Measurements from ENCODE around the gene FRG1. TPM values are rescaled to one million over a fixed set of nuclear protein-coding genes. Genes with fewer than 3 reads are reported as not detected.
A peak's percentile ranks its signal among the peaks of the same experiment; 100 is the strongest.
"Not testable (repeated sequence)": the region's sequence is repeated elsewhere in the genome, so short reads cannot be mapped to it uniquely, and the experiment has no call there.

The FRG1 gene
- polyA plus RNA-seq (ENCODE audit: low read depth in 6 of 6), result 10 to 100 TPM; 39.7 to 57.8 (median 53.9) TPM

- peaks cover 19 to 26% of the 10 kb centered on the region in 2 donors for H3K36me3 Mint-ChIP-seq
- peaks cover 0 to 14% (median 4%) of the 10 kb centered on the region in 7 donors for H3K9me3 Mint-ChIP-seq
- peaks cover 30 to 50% (median 33%) of the 10 kb centered on the region in 3 donors for H3K4me1 Mint-ChIP-seq
These were observed at the start of gene FRG1 for GRCh38 chr4:189940178-189941004. Gene FRG1, plus strand, starts transcription at chr4:189940872. Its CDS starts 138 bp downstream, at chr4:189941010.

GRCh38 chr4:189897667-189898066 is 43.0 kb upstream of the FRG1 start:
- H3K27ac Mint-ChIP-seq, result no peak overlapping the region

More at GRCh38 chr4:189940178-189941004, at the start of gene FRG1:
- no peaks in the 10 kb centered on the region for H3K27me3 Mint-ChIP-seq
- DNase-seq, result peak; percentile 98
- peak within 1 kb of the TSS; percentile 85 to 99 (median 96) for H3K4me3 Mint-ChIP-seq
- peak; percentile 92 for ATAC-seq (ENCODE audit: low read depth in 2 of 2)
- peak within 1 kb of the TSS; percentile 85 to 99 (median 98) for H3K27ac Mint-ChIP-seq

GRCh38 chr4:189899481-189900015 is 41.1 kb upstream of the FRG1 start:
- peaks cover 0 to 11% (median 9%) of the 10 kb centered on the region in 3 donors for H3K27me3 Mint-ChIP-seq
- not testable (repeated sequence) for H3K27ac Mint-ChIP-seq; DNase-seq; H3K4me1 Mint-ChIP-seq; ATAC-seq (ENCODE audit: low read depth in 2 of 2); H3K4me3 Mint-ChIP-seq
- H3K36me3 Mint-ChIP-seq, result peaks cover 0 to 18% of the 10 kb centered on the region in 2 donors
- peaks cover 0 to 20% (median 10%) of the 10 kb centered on the region in 7 donors for H3K9me3 Mint-ChIP-seq

More at GRCh38 chr4:189897667-189898066, 43.0 kb upstream of the FRG1 start:
- Mint-ChIP-seq H3K4me1 (no peaks in the 10 kb centered on the region), H3K4me3 (no peak overlapping the region), H3K9me3 (peaks cover 0 to 20% (median 10%) of the 10 kb centered on the region in 7 donors), H3K27me3 (peaks cover 0 to 6% (median 0%) of the 10 kb centered on the region in 3 donors), H3K36me3 (peaks cover 0 to 18% of the 10 kb centered on the region in 2 donors)
- ATAC-seq (ENCODE audit: low read depth in 2 of 2), result no peak
- no peak for DNase-seq

- H3K9me3 Mint-ChIP-seq, H3K27ac Mint-ChIP-seq, H3K36me3 Mint-ChIP-seq, H3K4me3 Mint-ChIP-seq, H3K4me1 Mint-ChIP-seq: not testable (repeated sequence)
- ATAC-seq (ENCODE audit: low read depth in 2 of 2), result peak in 1 of 2 donors; percentile 45
- peak; percentile 16 for DNase-seq
- peaks cover 0 to 11% (median 9%) of the 10 kb centered on the region in 3 donors for H3K27me3 Mint-ChIP-seq
These were observed 36.1 kb upstream of the FRG1 start for GRCh38 chr4:189904420-189905027.

GRCh38 chr4:189912170-189912569 is 28.5 kb upstream of the FRG1 start:
- H3K27me3 Mint-ChIP-seq, result no peaks in the 10 kb centered on the region
- peaks cover 10 to 16% of the 10 kb centered on the region in 2 donors for H3K36me3 Mint-ChIP-seq
- no peak for DNase-seq
- H3K9me3 Mint-ChIP-seq, result peaks cover 0 to 38% (median 8%) of the 10 kb centered on the region in 7 donors
- no peak overlapping the region for H3K27ac Mint-ChIP-seq
- H3K4me3 Mint-ChIP-seq, result no peak overlapping the region
- H3K4me1 Mint-ChIP-seq, result no peaks in the 10 kb centered on the region
- ATAC-seq (ENCODE audit: low read depth in 2 of 2), result no peak

GRCh38 chr4:189917161-189917891 is 23.3 kb upstream of the FRG1 start:
- no peak for ATAC-seq (ENCODE audit: low read depth in 2 of 2)
- peaks cover 30 to 34% of the 10 kb centered on the region in 2 donors for H3K36me3 Mint-ChIP-seq

GRCh38 chr4:189921058-189921457 is 19.6 kb upstream of the FRG1 start:
- ATAC-seq (ENCODE audit: low read depth in 2 of 2) (no peak), DNase-seq (no peak)
- peaks cover 41 to 51% of the 10 kb centered on the region in 2 donors for H3K36me3 Mint-ChIP-seq
- no peak overlapping the region for H3K27ac Mint-ChIP-seq
- no peak overlapping the region for H3K4me3 Mint-ChIP-seq
- no peaks in the 10 kb centered on the region for H3K4me1 Mint-ChIP-seq
- H3K27me3 Mint-ChIP-seq, result no peaks in the 10 kb centered on the region
- H3K9me3 Mint-ChIP-seq, result peaks cover 15 to 69% (median 36%) of the 10 kb centered on the region in 7 donors

More at GRCh38 chr4:189917161-189917891, 23.3 kb upstream of the FRG1 start:
- peak overlapping the region in 1 of 6 donors; percentile 44 for H3K27ac Mint-ChIP-seq
- H3K4me3 Mint-ChIP-seq, result no peak overlapping the region
- H3K9me3 Mint-ChIP-seq, result peaks cover 9 to 51% (median 27%) of the 10 kb centered on the region in 7 donors
- no peaks in the 10 kb centered on the region for H3K27me3 Mint-ChIP-seq
- no peak for DNase-seq
- H3K4me1 Mint-ChIP-seq, result no peaks in the 10 kb centered on the region

- not testable (repeated sequence) for H3K27me3 Mint-ChIP-seq; DNase-seq; ATAC-seq (ENCODE audit: low read depth in 2 of 2); H3K4me1 Mint-ChIP-seq; H3K4me3 Mint-ChIP-seq
- Mint-ChIP-seq H3K27ac (peak overlapping the region in 1 of 6 donors; percentile 36), H3K36me3 (peaks cover 31 to 77% of the 10 kb centered on the region in 2 donors), H3K9me3 (peaks cover 12 to 36% (median 24%) of the 10 kb centered on the region in 7 donors)
These were observed 13.9 kb upstream of the FRG1 start for GRCh38 chr4:189926742-189927141.

- Mint-ChIP-seq H3K9me3 (peaks cover 0 to 14% (median 4%) of the 10 kb centered on the region in 7 donors), H3K4me1 (peaks cover 33 to 57% (median 39%) of the 10 kb centered on the region in 3 donors), H3K36me3 (peaks cover 20 to 28% of the 10 kb centered on the region in 2 donors), H3K4me3 (peak overlapping the region; percentile 85 to 99 (median 96)), H3K27me3 (no peaks in the 10 kb centered on the region), H3K27ac (peak overlapping the region; percentile 85 to 99 (median 98))
- DNase-seq (no peak), ATAC-seq (ENCODE audit: low read depth in 2 of 2) (no peak)
These were observed 356 bp downstream of the FRG1 start for GRCh38 chr4:189941005-189941450.

- Mint-ChIP-seq H3K4me3 (peak overlapping the region; percentile 43 to 99 (median 76)), H3K36me3 (peaks cover 21 to 30% of the 10 kb centered on the region in 2 donors), H3K4me1 (peaks cover 38 to 70% (median 53%) of the 10 kb centered on the region in 3 donors), H3K27ac (peak overlapping the region in 5 of 6 donors; percentile 19 to 94 (median 84))
- not testable (repeated sequence) for H3K9me3 Mint-ChIP-seq; H3K27me3 Mint-ChIP-seq; DNase-seq; ATAC-seq (ENCODE audit: low read depth in 2 of 2)
These were observed 1.7 kb downstream of the FRG1 start for GRCh38 chr4:189942412-189942811.

GRCh38 chr4:189944077-189944476 is 3.4 kb downstream of the FRG1 start:
- Mint-ChIP-seq H3K36me3 (peaks cover 27 to 36% of the 10 kb centered on the region in 2 donors), H3K4me1 (peaks cover 46 to 83% (median 57%) of the 10 kb centered on the region in 3 donors), H3K4me3 (peak overlapping the region in 1 of 8 donors; percentile 58), H3K27ac (peak overlapping the region in 1 of 6 donors; percentile 14)
- not testable (repeated sequence) for DNase-seq; H3K27me3 Mint-ChIP-seq; H3K9me3 Mint-ChIP-seq; ATAC-seq (ENCODE audit: low read depth in 2 of 2)

- H3K27me3 Mint-ChIP-seq; H3K27ac Mint-ChIP-seq; DNase-seq; H3K9me3 Mint-ChIP-seq; ATAC-seq (ENCODE audit: low read depth in 2 of 2): not testable (repeated sequence)
- H3K4me3 Mint-ChIP-seq, result peak overlapping the region in 1 of 8 donors; percentile 7
- peaks cover 25 to 36% of the 10 kb centered on the region in 2 donors for H3K36me3 Mint-ChIP-seq
- H3K4me1 Mint-ChIP-seq, result peaks cover 35 to 64% (median 48%) of the 10 kb centered on the region in 3 donors
These were observed 6.2 kb downstream of the FRG1 start for GRCh38 chr4:189946906-189947305.

Data from naive B cell (primary cell).